ENCODE measurements around the gene SWAP70. TPM values are rescaled to one million over a fixed set of nuclear protein-coding genes. Genes with fewer than 3 reads are reported as not detected.
A peak's percentile ranks its signal among the peaks of the same experiment; 100 is the strongest.

The SWAP70 gene
- total and polyA plus RNA-seq, 2 of the 13 experiments (the other 11 are each of a cell fraction or from before 2014, with no cell fraction given) = 4.6 to 8.7 TPM

DNA sequence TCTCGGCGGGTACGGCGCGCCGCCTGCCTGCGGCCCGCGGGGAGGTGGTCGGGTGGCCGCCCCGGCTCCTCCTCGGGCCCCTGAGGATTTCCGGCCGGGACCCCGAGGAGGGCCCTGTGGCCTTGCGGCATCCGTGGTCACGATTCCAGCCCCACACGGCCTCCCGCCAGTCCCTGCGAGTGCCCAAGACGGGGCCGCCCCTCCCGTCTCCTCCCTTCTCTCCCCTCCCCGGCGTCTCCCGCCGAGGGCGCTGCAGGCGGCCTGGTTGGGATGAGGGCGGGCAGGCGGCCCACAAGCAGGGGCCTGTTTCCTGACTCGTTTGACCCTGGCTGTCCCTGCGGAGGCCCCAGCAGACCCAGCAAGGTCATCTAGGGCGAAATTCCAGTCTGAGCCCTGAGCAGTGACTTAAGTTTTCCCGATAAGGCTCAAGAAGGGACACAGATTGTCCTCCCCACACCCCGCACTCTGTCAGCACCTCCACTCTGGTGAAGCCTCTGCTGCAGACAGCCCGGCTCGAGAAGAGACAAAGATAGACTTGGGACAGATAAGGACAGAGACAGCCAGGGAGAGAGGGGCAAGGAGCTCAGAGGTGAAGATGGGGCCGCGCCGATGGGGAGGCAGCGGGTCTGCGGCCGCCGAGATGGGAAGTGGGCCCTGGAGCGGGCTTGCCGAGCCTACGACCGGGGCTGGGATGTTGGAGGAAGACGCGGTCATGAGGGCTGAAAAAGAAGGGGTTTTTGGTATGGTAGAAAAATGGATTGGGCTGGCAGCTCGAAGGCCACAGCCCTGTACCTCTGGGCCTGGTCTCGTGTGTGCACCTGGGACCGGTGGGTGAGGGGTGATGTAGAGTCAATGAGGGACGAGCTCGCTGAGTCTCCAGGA, 95.0 kb downstream of the SWAP70 start (continued):
- TF ChIP-seq, protein P1, sequence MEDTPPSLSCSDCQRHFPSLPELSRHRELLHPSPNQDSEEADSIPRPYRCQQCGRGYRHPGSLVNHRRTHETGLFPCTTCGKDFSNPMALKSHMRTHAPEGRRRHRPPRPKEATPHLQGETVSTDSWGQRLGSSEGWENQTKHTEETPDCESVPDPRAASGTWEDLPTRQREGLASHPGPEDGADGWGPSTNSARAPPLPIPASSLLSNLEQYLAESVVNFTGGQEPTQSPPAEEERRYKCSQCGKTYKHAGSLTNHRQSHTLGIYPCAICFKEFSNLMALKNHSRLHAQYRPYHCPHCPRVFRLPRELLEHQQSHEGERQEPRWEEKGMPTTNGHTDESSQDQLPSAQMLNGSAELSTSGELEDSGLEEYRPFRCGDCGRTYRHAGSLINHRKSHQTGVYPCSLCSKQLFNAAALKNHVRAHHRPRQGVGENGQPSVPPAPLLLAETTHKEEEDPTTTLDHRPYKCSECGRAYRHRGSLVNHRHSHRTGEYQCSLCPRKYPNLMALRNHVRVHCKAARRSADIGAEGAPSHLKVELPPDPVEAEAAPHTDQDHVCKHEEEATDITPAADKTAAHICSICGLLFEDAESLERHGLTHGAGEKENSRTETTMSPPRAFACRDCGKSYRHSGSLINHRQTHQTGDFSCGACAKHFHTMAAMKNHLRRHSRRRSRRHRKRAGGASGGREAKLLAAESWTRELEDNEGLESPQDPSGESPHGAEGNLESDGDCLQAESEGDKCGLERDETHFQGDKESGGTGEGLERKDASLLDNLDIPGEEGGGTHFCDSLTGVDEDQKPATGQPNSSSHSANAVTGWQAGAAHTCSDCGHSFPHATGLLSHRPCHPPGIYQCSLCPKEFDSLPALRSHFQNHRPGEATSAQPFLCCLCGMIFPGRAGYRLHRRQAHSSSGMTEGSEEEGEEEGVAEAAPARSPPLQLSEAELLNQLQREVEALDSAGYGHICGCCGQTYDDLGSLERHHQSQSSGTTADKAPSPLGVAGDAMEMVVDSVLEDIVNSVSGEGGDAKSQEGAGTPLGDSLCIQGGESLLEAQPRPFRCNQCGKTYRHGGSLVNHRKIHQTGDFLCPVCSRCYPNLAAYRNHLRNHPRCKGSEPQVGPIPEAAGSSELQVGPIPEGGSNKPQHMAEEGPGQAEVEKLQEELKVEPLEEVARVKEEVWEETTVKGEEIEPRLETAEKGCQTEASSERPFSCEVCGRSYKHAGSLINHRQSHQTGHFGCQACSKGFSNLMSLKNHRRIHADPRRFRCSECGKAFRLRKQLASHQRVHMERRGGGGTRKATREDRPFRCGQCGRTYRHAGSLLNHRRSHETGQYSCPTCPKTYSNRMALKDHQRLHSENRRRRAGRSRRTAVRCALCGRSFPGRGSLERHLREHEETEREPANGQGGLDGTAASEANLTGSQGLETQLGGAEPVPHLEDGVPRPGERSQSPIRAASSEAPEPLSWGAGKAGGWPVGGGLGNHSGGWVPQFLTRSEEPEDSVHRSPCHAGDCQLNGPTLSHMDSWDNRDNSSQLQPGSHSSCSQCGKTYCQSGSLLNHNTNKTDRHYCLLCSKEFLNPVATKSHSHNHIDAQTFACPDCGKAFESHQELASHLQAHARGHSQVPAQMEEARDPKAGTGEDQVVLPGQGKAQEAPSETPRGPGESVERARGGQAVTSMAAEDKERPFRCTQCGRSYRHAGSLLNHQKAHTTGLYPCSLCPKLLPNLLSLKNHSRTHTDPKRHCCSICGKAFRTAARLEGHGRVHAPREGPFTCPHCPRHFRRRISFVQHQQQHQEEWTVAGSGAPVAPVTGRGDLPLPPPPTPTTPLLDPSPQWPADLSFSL (CRISPR knock-in tag; IDR thresholded peaks at IDR 0.05) = no peak
- TF ChIP-seq, protein P2, sequence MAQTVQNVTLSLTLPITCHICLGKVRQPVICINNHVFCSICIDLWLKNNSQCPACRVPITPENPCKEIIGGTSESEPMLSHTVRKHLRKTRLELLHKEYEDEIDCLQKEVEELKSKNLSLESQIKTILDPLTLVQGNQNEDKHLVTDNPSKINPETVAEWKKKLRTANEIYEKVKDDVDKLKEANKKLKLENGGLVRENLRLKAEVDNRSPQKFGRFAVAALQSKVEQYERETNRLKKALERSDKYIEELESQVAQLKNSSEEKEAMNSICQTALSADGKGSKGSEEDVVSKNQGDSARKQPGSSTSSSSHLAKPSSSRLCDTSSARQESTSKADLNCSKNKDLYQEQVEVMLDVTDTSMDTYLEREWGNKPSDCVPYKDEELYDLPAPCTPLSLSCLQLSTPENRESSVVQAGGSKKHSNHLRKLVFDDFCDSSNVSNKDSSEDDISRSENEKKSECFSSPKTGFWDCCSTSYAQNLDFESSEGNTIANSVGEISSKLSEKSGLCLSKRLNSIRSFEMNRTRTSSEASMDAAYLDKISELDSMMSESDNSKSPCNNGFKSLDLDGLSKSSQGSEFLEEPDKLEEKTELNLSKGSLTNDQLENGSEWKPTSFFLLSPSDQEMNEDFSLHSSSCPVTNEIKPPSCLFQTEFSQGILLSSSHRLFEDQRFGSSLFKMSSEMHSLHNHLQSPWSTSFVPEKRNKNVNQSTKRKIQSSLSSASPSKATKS (CRISPR knock-in tag; IDR thresholded peaks at IDR 0.05) = no peak
- peak; percentile 66 for TF ChIP-seq POLR2G (IDR thresholded peaks at IDR 0.05; ENCODE audit: low read depth, low read length)
- 0 out of 2 replicates have a peak, but pooled peaks have one; percentile 60 for TF ChIP-seq KDM2A (CRISPR knock-in tag; IDR thresholded peaks at IDR 0.05; ENCODE audit: borderline replicate concordance, low read depth)
- TF ChIP-seq KDM5B (CRISPR knock-in tag; IDR thresholded peaks at IDR 0.05; ENCODE audit: borderline replicate concordance) = peak; percentile 25; the same call in 1 of the 2 replicates
- no peak for TF ChIP-seq CC2D1A (CRISPR knock-in tag; IDR thresholded peaks at IDR 0.05)
- 0 out of 2 replicates have a peak, but pooled peaks have one; percentile 47 for TF ChIP-seq BCL6 (CRISPR knock-in tag; IDR thresholded peaks at IDR 0.05)
- TF ChIP-seq MYC (CRISPR knock-in tag; IDR thresholded peaks at IDR 0.05; ENCODE audit: borderline replicate concordance) = peak; percentile 33; the same call in 1 of the 2 replicates
- TF ChIP-seq, protein P3, sequence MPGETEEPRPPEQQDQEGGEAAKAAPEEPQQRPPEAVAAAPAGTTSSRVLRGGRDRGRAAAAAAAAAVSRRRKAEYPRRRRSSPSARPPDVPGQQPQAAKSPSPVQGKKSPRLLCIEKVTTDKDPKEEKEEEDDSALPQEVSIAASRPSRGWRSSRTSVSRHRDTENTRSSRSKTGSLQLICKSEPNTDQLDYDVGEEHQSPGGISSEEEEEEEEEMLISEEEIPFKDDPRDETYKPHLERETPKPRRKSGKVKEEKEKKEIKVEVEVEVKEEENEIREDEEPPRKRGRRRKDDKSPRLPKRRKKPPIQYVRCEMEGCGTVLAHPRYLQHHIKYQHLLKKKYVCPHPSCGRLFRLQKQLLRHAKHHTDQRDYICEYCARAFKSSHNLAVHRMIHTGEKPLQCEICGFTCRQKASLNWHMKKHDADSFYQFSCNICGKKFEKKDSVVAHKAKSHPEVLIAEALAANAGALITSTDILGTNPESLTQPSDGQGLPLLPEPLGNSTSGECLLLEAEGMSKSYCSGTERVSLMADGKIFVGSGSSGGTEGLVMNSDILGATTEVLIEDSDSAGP (CRISPR knock-in tag; IDR thresholded peaks at IDR 0.05; ENCODE audit: borderline replicate concordance) = peak; percentile 46; the same call in 1 of the 2 replicates
- TF ChIP-seq ZNF879 (CRISPR knock-in tag; IDR thresholded peaks at IDR 0.05) = 0 out of 2 replicates have a peak, but pooled peaks have one; percentile 51
- TF ChIP-seq ZNF570 (CRISPR knock-in tag; IDR thresholded peaks at IDR 0.05; ENCODE audit: borderline replicate concordance) = no peak
- TF ChIP-seq HDAC1 (CRISPR knock-in tag; IDR thresholded peaks at IDR 0.05) = peak; percentile 96
- no peak for TF ChIP-seq ZNF557 (CRISPR knock-in tag; IDR thresholded peaks at IDR 0.05)
- TF ChIP-seq TRIM22 (IDR thresholded peaks at IDR 0.05) = no peak
